Endothelial cell (in vitro differentiated cells): ENCODE data around the gene EPS8L3. TPM values are rescaled to one million over a fixed set of nuclear protein-coding genes. Genes with fewer than 3 reads are reported as not detected.

ENCODE experiments used
- DNase-seq: peaks from one replicate; pipeline ENCODE4 v3.0.0; 2021; ENCODE audit warnings: low spot score
- H3K27ac Mint-ChIP-seq: one replicate; pipeline ENCODE4 v1.8.0; 2021; ENCODE audit warnings: mixed read lengths, inconsistent platforms; ENCODE audit not compliant: unreplicated experiment
- H3K27me3 Mint-ChIP-seq: one replicate; pipeline ENCODE4 v1.8.0; 2021; ENCODE audit warnings: mild to moderate bottlenecking, moderate library complexity, mixed read lengths, inconsistent platforms; ENCODE audit not compliant: unreplicated experiment
- H3K36me3 Mint-ChIP-seq: one replicate; pipeline ENCODE4 v1.8.0; 2021; ENCODE audit warnings: mild to moderate bottlenecking, low read depth, mixed read lengths, inconsistent platforms; ENCODE audit not compliant: unreplicated experiment
- H3K4me1 Mint-ChIP-seq: one replicate; pipeline ENCODE4 v1.8.0; 2021; ENCODE audit warnings: mild to moderate bottlenecking, mixed read lengths, inconsistent platforms; ENCODE audit not compliant: unreplicated experiment
- H3K4me3 Mint-ChIP-seq: one replicate; pipeline ENCODE4 v1.8.0; 2021; ENCODE audit warnings: mild to moderate bottlenecking, mixed read lengths, inconsistent platforms; ENCODE audit not compliant: unreplicated experiment
- H3K9me3 Mint-ChIP-seq: one replicate; pipeline ENCODE4 v1.8.0; 2021; ENCODE audit warnings: mixed read lengths, inconsistent platforms; ENCODE audit not compliant: unreplicated experiment
- CTCF ChIP-seq: fragments of 200-600 bp; sonication (generic); IDR thresholded peaks from one replicate; pipeline ENCODE4 v1.5.0; 2021; ENCODE audit warnings: antibody characterized with exemption; ENCODE audit not compliant: unreplicated experiment
- total RNA-seq: library from RNA; stranded (reverse); fragmentation: NEBNext Ultra II Directional; extraction: Animal tissue kit (Norgen Biotek cat#: 25700); gene quantifications from one replicate; pipeline ENCODE4 v1.2.1, GENCODE V29; 2021; ENCODE audit not compliant: unreplicated experiment

Gene EPS8L3
- total RNA-seq, 1 donor from 2014 or later, result not detected

- no peak for DNase-seq
- H3K27me3 Mint-ChIP-seq, result peaks cover 8% of the 10 kb centered on the region
- H3K4me1 Mint-ChIP-seq, result peaks cover 5% of the 10 kb centered on the region
These were observed 40.2 kb upstream of the EPS8L3 start for GRCh38 chr1:109803901-109804331.

GRCh38 chr1:109802901-109803561 lies 39.3 kb upstream of the EPS8L3 start:
- DNase-seq, result no peak
- no peak for TF ChIP-seq CTCF
- Mint-ChIP-seq H3K27ac (no peak overlapping the region), H3K4me3 (no peak overlapping the region), H3K36me3 (no peaks in the 10 kb centered on the region), H3K9me3 (no peaks in the 10 kb centered on the region), H3K27me3 (peaks cover 7% of the 10 kb centered on the region), H3K4me1 (peaks cover 5% of the 10 kb centered on the region)

More at GRCh38 chr1:109803901-109804331, 40.2 kb upstream of the EPS8L3 start:
- no peak overlapping the region for H3K4me3 Mint-ChIP-seq
- TF ChIP-seq CTCF, result no peak
- H3K9me3 Mint-ChIP-seq, result no peaks in the 10 kb centered on the region
- no peaks in the 10 kb centered on the region for H3K36me3 Mint-ChIP-seq
- no peak overlapping the region for H3K27ac Mint-ChIP-seq

- TF ChIP-seq CTCF, result no peak
- H3K4me3 Mint-ChIP-seq, result no peak overlapping the region
- H3K27me3 Mint-ChIP-seq, result peaks cover 5% of the 10 kb centered on the region
- no peak overlapping the region for H3K27ac Mint-ChIP-seq
- no peaks in the 10 kb centered on the region for H3K9me3 Mint-ChIP-seq
- H3K4me1 Mint-ChIP-seq, result peaks cover 5% of the 10 kb centered on the region
- no peaks in the 10 kb centered on the region for H3K36me3 Mint-ChIP-seq
- DNase-seq, result no peak
These were observed 38.6 kb upstream of the EPS8L3 start for GRCh38 chr1:109802136-109802900.

- no peak for DNase-seq
- H3K4me3 Mint-ChIP-seq, result no peak overlapping the region
- peaks cover 2% of the 10 kb centered on the region for H3K4me1 Mint-ChIP-seq
- H3K27me3 Mint-ChIP-seq, result peaks cover 8% of the 10 kb centered on the region
- no peaks in the 10 kb centered on the region for H3K36me3 Mint-ChIP-seq
- H3K9me3 Mint-ChIP-seq, result no peaks in the 10 kb centered on the region
- no peak for TF ChIP-seq CTCF
- H3K27ac Mint-ChIP-seq, result no peak overlapping the region
These were observed 38.0 kb upstream of the EPS8L3 start for GRCh38 chr1:109801791-109802135.

- H3K9me3 Mint-ChIP-seq, result no peaks in the 10 kb centered on the region
- no peak overlapping the region for H3K27ac Mint-ChIP-seq
- DNase-seq, result no peak
- peaks cover 8% of the 10 kb centered on the region for H3K27me3 Mint-ChIP-seq
- H3K4me1 Mint-ChIP-seq, result no peaks in the 10 kb centered on the region
- no peak for TF ChIP-seq CTCF
- H3K36me3 Mint-ChIP-seq, result no peaks in the 10 kb centered on the region
- H3K4me3 Mint-ChIP-seq, result no peak overlapping the region
These were observed 36.6 kb upstream of the EPS8L3 start for GRCh38 chr1:109800291-109800690.
